Measurements from ENCODE around the gene TMEM8B.

The TMEM8B gene

GRCh38 chr9:35845824-35846771 lies 17.1 kb downstream of the TMEM8B start:
- DNase-seq (ENCODE audit: low read depth), result no peak
- no peak overlapping the region for H3K4me3 ChIP-seq (ENCODE audit: low read depth, low read length)
- TF ChIP-seq CTCF (IDR thresholded peaks at IDR 0.05; ENCODE audit: insufficient read depth, low read depth, low read length, missing control alignments), result no peak

GRCh38 chr9:35847792-35848572 lies 19.0 kb downstream of the TMEM8B start:
- H3K4me3 ChIP-seq (ENCODE audit: low read depth, low read length), result peak overlapping the region; percentile 27
- DNase-seq (ENCODE audit: low read depth), result peak; percentile 93
- TF ChIP-seq CTCF (IDR thresholded peaks at IDR 0.05; ENCODE audit: insufficient read depth, low read depth, low read length, missing control alignments), result no peak

- TF ChIP-seq CTCF (IDR thresholded peaks at IDR 0.05; ENCODE audit: insufficient read depth, low read depth, low read length, missing control alignments), result no peak
- no peak overlapping the region for H3K4me3 ChIP-seq (ENCODE audit: low read depth, low read length)
- no peak for DNase-seq (ENCODE audit: low read depth)
Measured at GRCh38 chr9:35852267-35852815, 23.3 kb downstream of the TMEM8B start.

GRCh38 chr9:35852876-35853865 lies 24.1 kb downstream of the TMEM8B start:
- H3K4me3 ChIP-seq (ENCODE audit: low read depth, low read length), result no peak overlapping the region
- TF ChIP-seq CTCF (IDR thresholded peaks at IDR 0.05; ENCODE audit: insufficient read depth, low read depth, low read length, missing control alignments), result no peak
- no peak for DNase-seq (ENCODE audit: low read depth)

GRCh38 chr9:35854091-35854762 lies 25.2 kb downstream of the TMEM8B start:
- H3K4me3 ChIP-seq (ENCODE audit: low read depth, low read length), result no peak overlapping the region
- TF ChIP-seq CTCF (IDR thresholded peaks at IDR 0.05; ENCODE audit: insufficient read depth, low read depth, low read length, missing control alignments), result no peak
- no peak for DNase-seq (ENCODE audit: low read depth)

Measured in GM12865 (cell line).